ENCODE data around the gene CHAT.
"Not testable (repeated sequence)": the region's sequence is repeated elsewhere in the genome, so short reads cannot be mapped to it uniquely, and the experiment has no call there.

CHAT gene

GRCh38 chr10:49654036-49654693, 40.3 kb downstream of the CHAT start:
- DNase-seq: no peak

GRCh38 chr10:49655099-49655498, 41.3 kb downstream of the CHAT start:
- no peak for DNase-seq

GRCh38 chr10:49656845-49657493, 43.1 kb downstream of the CHAT start:
- no peak for DNase-seq

GRCh38 chr10:49657606-49658005, 43.8 kb downstream of the CHAT start:
- no peak for DNase-seq

GRCh38 chr10:49661140-49661856, 47.5 kb downstream of the CHAT start:
- no peak for DNase-seq

GRCh38 chr10:49662169-49662830, 48.5 kb downstream of the CHAT start:
- DNase-seq: no peak

GRCh38 chr10:49663596-49663995, 49.8 kb downstream of the CHAT start:
- DNase-seq: no peak

- DNase-seq: no peak
Observed at GRCh38 chr10:49664006-49664841, 50.4 kb downstream of the CHAT start.

- no peak for DNase-seq
Observed at GRCh38 chr10:49664842-49665355, 51.1 kb downstream of the CHAT start.

- no peak for DNase-seq
Observed at GRCh38 chr10:49666054-49666615, 52.3 kb downstream of the CHAT start.

- no peak for DNase-seq
Observed at GRCh38 chr10:49666685-49667084, 52.8 kb downstream of the CHAT start.

GRCh38 chr10:49667991-49668390, 54.2 kb downstream of the CHAT start:
- DNase-seq: no peak

- DNase-seq: no peak
Observed at GRCh38 chr10:49668684-49669083, 54.8 kb downstream of the CHAT start.

- DNase-seq: no peak
Observed at GRCh38 chr10:49678827-49679479, 65.1 kb downstream of the CHAT start.

GRCh38 chr10:49679480-49679893, 65.7 kb downstream of the CHAT start, which contains the start of gene C10orf53:
Gene C10orf53 (plus strand): TSS chr10:49679651. CDS start chr10:49679698, 47 bp downstream.
- DNase-seq: no peak

- DNase-seq: not testable (repeated sequence)
Observed at GRCh38 chr10:49682449-49682848, 68.6 kb downstream of the CHAT start.

- no peak for DNase-seq
Observed at GRCh38 chr10:49682879-49683278, 69.0 kb downstream of the CHAT start.

GRCh38 chr10:49686651-49687050, 72.8 kb downstream of the CHAT start:
- no peak for DNase-seq

GRCh38 chr10:49688261-49688846, 74.5 kb downstream of the CHAT start:
- DNase-seq: no peak

GRCh38 chr10:49688920-49689319, 75.1 kb downstream of the CHAT start:
- no peak for DNase-seq

Data from activated CD4-positive, alpha-beta T cell treated with anti-CD3 and anti-CD28 coated beads, Interleukin-2, amount 50 U/mL, for 4 hours (primary cell).